ENCODE data around the gene GOLGA8B.
"Not testable (repeated sequence)": the region's sequence is repeated elsewhere in the genome, so short reads cannot be mapped to it uniquely, and the experiment has no call there.

DNA sequence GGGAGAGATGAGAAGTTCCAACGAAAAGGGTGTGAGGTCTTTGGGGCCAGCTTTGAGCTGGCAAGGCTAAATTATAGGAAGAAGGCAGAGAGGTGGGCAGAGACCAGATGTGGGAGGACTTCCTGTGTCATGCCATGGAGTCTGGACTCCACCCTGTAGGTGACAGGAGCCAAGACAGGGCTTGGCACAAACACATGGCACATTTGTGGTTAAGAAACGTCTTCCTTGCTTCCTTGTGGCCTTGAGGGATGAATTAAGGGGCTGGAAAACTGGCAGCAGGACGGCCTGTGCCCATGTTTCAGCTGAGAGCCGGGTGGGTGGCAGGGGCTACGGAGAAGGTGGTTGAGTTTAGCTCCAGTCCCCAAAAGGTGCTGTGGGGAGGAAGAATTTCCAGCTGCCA, 18.7 kb downstream of the GOLGA8B start:
- not testable (repeated sequence) for TF ChIP-seq RXRA (IDR thresholded peaks at IDR 0.05); NR2F2 (IDR thresholded peaks at IDR 0.05); EGR1 (IDR thresholded peaks at IDR 0.05; ENCODE audit: low read depth in 2 of 2); TAF1 (conservative IDR thresholded peaks at IDR 0.05); JUND (IDR thresholded peaks at IDR 0.05); YY1 (IDR thresholded peaks at IDR 0.05)
- TF ChIP-seq, protein P1, sequence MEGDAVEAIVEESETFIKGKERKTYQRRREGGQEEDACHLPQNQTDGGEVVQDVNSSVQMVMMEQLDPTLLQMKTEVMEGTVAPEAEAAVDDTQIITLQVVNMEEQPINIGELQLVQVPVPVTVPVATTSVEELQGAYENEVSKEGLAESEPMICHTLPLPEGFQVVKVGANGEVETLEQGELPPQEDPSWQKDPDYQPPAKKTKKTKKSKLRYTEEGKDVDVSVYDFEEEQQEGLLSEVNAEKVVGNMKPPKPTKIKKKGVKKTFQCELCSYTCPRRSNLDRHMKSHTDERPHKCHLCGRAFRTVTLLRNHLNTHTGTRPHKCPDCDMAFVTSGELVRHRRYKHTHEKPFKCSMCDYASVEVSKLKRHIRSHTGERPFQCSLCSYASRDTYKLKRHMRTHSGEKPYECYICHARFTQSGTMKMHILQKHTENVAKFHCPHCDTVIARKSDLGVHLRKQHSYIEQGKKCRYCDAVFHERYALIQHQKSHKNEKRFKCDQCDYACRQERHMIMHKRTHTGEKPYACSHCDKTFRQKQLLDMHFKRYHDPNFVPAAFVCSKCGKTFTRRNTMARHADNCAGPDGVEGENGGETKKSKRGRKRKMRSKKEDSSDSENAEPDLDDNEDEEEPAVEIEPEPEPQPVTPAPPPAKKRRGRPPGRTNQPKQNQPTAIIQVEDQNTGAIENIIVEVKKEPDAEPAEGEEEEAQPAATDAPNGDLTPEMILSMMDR (IDR thresholded peaks at IDR 0.05; ENCODE audit: low read depth, low read length, missing input control), result not testable (repeated sequence)
- TF ChIP-seq, protein P2, sequence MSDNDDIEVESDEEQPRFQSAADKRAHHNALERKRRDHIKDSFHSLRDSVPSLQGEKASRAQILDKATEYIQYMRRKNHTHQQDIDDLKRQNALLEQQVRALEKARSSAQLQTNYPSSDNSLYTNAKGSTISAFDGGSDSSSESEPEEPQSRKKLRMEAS (IDR thresholded peaks at IDR 0.05), result not testable (repeated sequence)

All from liver (tissue), 3 donors.